ENCODE results near the gene DARS2. TPM values are rescaled to one million over a fixed set of nuclear protein-coding genes. Genes with fewer than 3 reads are reported as not detected.

The DARS2 gene
- total and polyA plus RNA-seq, 2 of the 4 experiments (the other 2 are of a cell fraction): 14.8 to 18.8 TPM

- Histone ChIP-seq H3K18ac (ENCODE audit: low read depth, low read length) (no peak overlapping the region), H3K9me3 (ENCODE audit: control insufficient read depth, insufficient read depth, low read length) (no peaks in the 10 kb centered on the region), H3K4me3 (ENCODE audit: insufficient read depth, low read depth, low read length) (no peak overlapping the region), H2BK5ac (ENCODE audit: low read depth, low read length, poor library complexity, severe bottlenecking) (no peak overlapping the region), H2BK15ac (ENCODE audit: low read depth, low read length) (no peak overlapping the region), H3K9ac (ENCODE audit: low read depth, low read length) (no peak overlapping the region), H3K36me3 (ENCODE audit: control insufficient read depth, insufficient read depth, low read length) (peaks cover 26% of the 10 kb centered on the region), H2BK120ac (ENCODE audit: low read depth, low read length) (no peak overlapping the region), H3K9me1 (ENCODE audit: insufficient read depth, low read length) (no peaks in the 10 kb centered on the region), H3K4me1 (ENCODE audit: control insufficient read depth, insufficient read depth, low read length) (no peaks in the 10 kb centered on the region; the same call in 1 of the 2 replicates), H4K20me1 (ENCODE audit: insufficient read depth, low read length) (peaks cover 17% of the 10 kb centered on the region), H3K4ac (ENCODE audit: low read depth, low read length) (no peak overlapping the region), H2AK5ac (ENCODE audit: low read depth, low read length) (no peak overlapping the region), H2AK9ac (replicated peaks; ENCODE audit: low read depth, low read length, poor library complexity) (no peak overlapping the region), H3K56ac (ENCODE audit: extremely low read depth, insufficient read depth, low read length) (no peak overlapping the region), H4K8ac (ENCODE audit: low read depth in 2 of 2, low read length in 2 of 2) (no peak overlapping the region), H3K79me1 (ENCODE audit: low read depth in 1 of 2, low read length in 2 of 2) (peaks cover 3 to 40% of the 10 kb centered on the region in 2 experiments; a peak in 3 of 4 replicates), H3K14ac (replicated peaks; ENCODE audit: low read depth, low read length) (no peak overlapping the region), H3K4me2 (ENCODE audit: low read depth, low read length) (no peak overlapping the region), H4K5ac (ENCODE audit: low read depth, low read length) (no peak overlapping the region), H3K27me3 (ENCODE audit: control insufficient read depth, insufficient read depth, low read length) (no peaks in the 10 kb centered on the region), H3K27ac (ENCODE audit: insufficient read depth, low read length) (no peak overlapping the region), H2AFZ (replicated peaks; ENCODE audit: low read length, poor library complexity) (no peak overlapping the region), H4K91ac (ENCODE audit: insufficient read depth, low read depth, low read length) (no peak overlapping the region), H2BK20ac (ENCODE audit: low read depth, low read length) (no peak overlapping the region), H3K23ac (ENCODE audit: low read depth, low read length) (no peak overlapping the region)
- no CpG with 5 or more reads among the region's 5 CpGs for WGBS, 2 experiments (ENCODE audit: extremely low coverage in 2 of 2, insufficient read length in 1 of 2)
- no peak for ATAC-seq (ENCODE audit: low read depth)
- in situ Hi-C loops (cut with MboI; ENCODE audit: low sequenced_read_pairs): no loop called here
- POLR2A ChIA-PET (ENCODE audit: unreplicated experiment): interaction anchor here (0.6 kb wide), 1 partner anchor 80 kb away, joined by 5 read pairs; no protein-coding TSS in a partner anchor
- intact Hi-C loops (cut with micrococcal nuclease): no loop called here
- TF ChIP-seq NFE2L2 (IDR thresholded peaks at IDR 0.05; ENCODE audit: low read depth, low read length) (no peak), RFX5 (IDR thresholded peaks at IDR 0.05; ENCODE audit: low read depth, low read length) (no peak), POLR2A (IDR thresholded peaks at IDR 0.05; ENCODE audit: low read depth, low read length) (no peak), CHD1 (IDR thresholded peaks at IDR 0.05; ENCODE audit: low read depth, low read length) (no peak), MAZ (IDR thresholded peaks at IDR 0.05; ENCODE audit: borderline replicate concordance, low read depth, low read length) (no peak)
- dilution Hi-C loops (cut with HindIII; ENCODE audit: low sequenced_read_pairs, unreplicated experiment): no loop called here
- no TSS peak for BruUV-seq (replicated peaks)
- CTCF ChIA-PET: no interaction called here
- DNase-seq: no peak
These were observed 46.6 kb downstream of the DARS2 start for GRCh38 chr1:173871091-173871490.
